Mononuclear cell (primary cell): ENCODE results near the gene UBASH3A. TPM values are rescaled to one million over a fixed set of nuclear protein-coding genes. Genes with fewer than 3 reads are reported as not detected.

Source experiments
- H3K27me3 ChIP-seq: 2 replicates; pipeline ENCODE4 v1.6.0; 2011; ENCODE audit warnings: low read length, control low read depth; ENCODE audit not compliant: insufficient read depth
- H3K4me1 ChIP-seq: 2 replicates; pipeline ENCODE4 v1.5.1; 2011; ENCODE audit warnings: mild to moderate bottlenecking, low read length, control low read depth; ENCODE audit not compliant: insufficient read depth
- H3K4me3 ChIP-seq: 2 replicates; pipeline ENCODE4 v1.5.1; 2011; ENCODE audit warnings: mild to moderate bottlenecking, low read length, moderate library complexity
- H3K9me3 ChIP-seq: 2 replicates; pipeline ENCODE4 v1.5.1; 2011; ENCODE audit warnings: low read depth, mild to moderate bottlenecking, control low read depth, low read length
- total RNA-seq: library from RNA; depleted of rRNA; stranded (reverse); fragments of >200 nt; gene quantifications from one replicate; pipeline ENCODE4 v1.2.3, GENCODE V29; 2012

UBASH3A gene
- total RNA-seq, 1 donor, result 18.5 TPM

- peaks cover 6% of the 10 kb centered on the region for H3K4me1 ChIP-seq
- no peaks in the 10 kb centered on the region for H3K9me3 ChIP-seq
- peaks cover 4% of the 10 kb centered on the region for H3K27me3 ChIP-seq
- no peak overlapping the region for H3K4me3 ChIP-seq
Observed at GRCh38 chr21:42434884-42435283, 31.2 kb downstream of the UBASH3A start.

GRCh38 chr21:42435401-42435800 lies 31.7 kb downstream of the UBASH3A start:
- no peaks in the 10 kb centered on the region for H3K9me3 ChIP-seq
- H3K27me3 ChIP-seq, result peaks cover 4% of the 10 kb centered on the region
- peaks cover 7% of the 10 kb centered on the region for H3K4me1 ChIP-seq
- no peak overlapping the region for H3K4me3 ChIP-seq

GRCh38 chr21:42435833-42436232 lies 32.1 kb downstream of the UBASH3A start:
- Histone ChIP-seq H3K27me3 (peaks cover 4% of the 10 kb centered on the region), H3K9me3 (no peaks in the 10 kb centered on the region), H3K4me3 (no peak overlapping the region), H3K4me1 (peaks cover 7% of the 10 kb centered on the region)

- peaks cover 4% of the 10 kb centered on the region for H3K27me3 ChIP-seq
- H3K4me1 ChIP-seq, result peaks cover 7% of the 10 kb centered on the region
- no peak overlapping the region for H3K4me3 ChIP-seq
- H3K9me3 ChIP-seq, result no peaks in the 10 kb centered on the region
Observed at GRCh38 chr21:42436914-42437313, 33.2 kb downstream of the UBASH3A start.

- Histone ChIP-seq H3K27me3 (no peaks in the 10 kb centered on the region), H3K4me1 (peaks cover 7% of the 10 kb centered on the region), H3K9me3 (no peaks in the 10 kb centered on the region), H3K4me3 (no peak overlapping the region)
Observed at GRCh38 chr21:42437786-42438185, 34.1 kb downstream of the UBASH3A start.

- Histone ChIP-seq H3K4me3 (no peak overlapping the region), H3K27me3 (no peaks in the 10 kb centered on the region), H3K4me1 (peaks cover 7% of the 10 kb centered on the region), H3K9me3 (no peaks in the 10 kb centered on the region)
Observed at GRCh38 chr21:42438316-42439205, 34.9 kb downstream of the UBASH3A start.

GRCh38 chr21:42439284-42440186 lies 35.8 kb downstream of the UBASH3A start:
- Histone ChIP-seq H3K9me3 (no peaks in the 10 kb centered on the region), H3K4me3 (no peak overlapping the region), H3K4me1 (peaks cover 7% of the 10 kb centered on the region), H3K27me3 (no peaks in the 10 kb centered on the region)

GRCh38 chr21:42440187-42440792 lies 36.6 kb downstream of the UBASH3A start:
- no peak overlapping the region for H3K4me3 ChIP-seq
- no peaks in the 10 kb centered on the region for H3K27me3 ChIP-seq
- H3K4me1 ChIP-seq, result peaks cover 7% of the 10 kb centered on the region
- no peaks in the 10 kb centered on the region for H3K9me3 ChIP-seq

- peaks cover 7% of the 10 kb centered on the region for H3K4me1 ChIP-seq
- H3K4me3 ChIP-seq, result no peak overlapping the region
- no peaks in the 10 kb centered on the region for H3K27me3 ChIP-seq
- no peaks in the 10 kb centered on the region for H3K9me3 ChIP-seq
Observed at GRCh38 chr21:42441963-42442362, 38.3 kb downstream of the UBASH3A start.

- Histone ChIP-seq H3K9me3 (no peaks in the 10 kb centered on the region), H3K27me3 (no peaks in the 10 kb centered on the region), H3K4me1 (peaks cover 7% of the 10 kb centered on the region), H3K4me3 (no peak overlapping the region)
Observed at GRCh38 chr21:42443181-42443785, 39.6 kb downstream of the UBASH3A start.

GRCh38 chr21:42443876-42444744 lies 40.4 kb downstream of the UBASH3A start:
- Histone ChIP-seq H3K4me1 (peaks cover 7% of the 10 kb centered on the region), H3K4me3 (no peak overlapping the region), H3K9me3 (no peaks in the 10 kb centered on the region), H3K27me3 (no peaks in the 10 kb centered on the region)

GRCh38 chr21:42444745-42445059 lies 41.0 kb downstream of the UBASH3A start:
- Histone ChIP-seq H3K4me1 (peaks cover 5% of the 10 kb centered on the region), H3K9me3 (no peaks in the 10 kb centered on the region), H3K4me3 (no peak overlapping the region), H3K27me3 (no peaks in the 10 kb centered on the region)

- H3K9me3 ChIP-seq, result no peaks in the 10 kb centered on the region
- no peaks in the 10 kb centered on the region for H3K27me3 ChIP-seq
- no peak overlapping the region for H3K4me3 ChIP-seq
- peaks cover 8% of the 10 kb centered on the region for H3K4me1 ChIP-seq
Observed at GRCh38 chr21:42445311-42445710, 41.6 kb downstream of the UBASH3A start.

GRCh38 chr21:42446531-42446930 lies 42.8 kb downstream of the UBASH3A start:
- no peak overlapping the region for H3K4me3 ChIP-seq
- H3K4me1 ChIP-seq, result peaks cover 11% of the 10 kb centered on the region
- no peaks in the 10 kb centered on the region for H3K27me3 ChIP-seq
- H3K9me3 ChIP-seq, result no peaks in the 10 kb centered on the region
